ENCODE measurements around the gene MYD88. TPM values are rescaled to one million over a fixed set of nuclear protein-coding genes. Genes with fewer than 3 reads are reported as not detected.
A peak's percentile ranks its signal among the peaks of the same experiment; 100 is the strongest.

Gene MYD88
- total RNA-seq, 2 experiments from 2014 or later: 72.5 to 78.6 TPM

- peaks cover 4% of the 10 kb centered on the region for H3K4me1 Mint-ChIP-seq (ENCODE audit: low read depth)
- no peak overlapping the region for H3K4me3 Mint-ChIP-seq
- H3K27ac Mint-ChIP-seq: peak overlapping the region; percentile 46
- no peaks in the 10 kb centered on the region for H3K9me3 Mint-ChIP-seq (ENCODE audit: insufficient read depth)
- POLR2A ChIA-PET: interaction anchor here (0.6 to 1.6 kb wide), 2 partner anchors 10 to 142 kb away, joined by 3 to 5 read pairs; no protein-coding TSS in a partner anchor
- DNase-seq (no peak), ATAC-seq (no peak)
- peaks cover 46% of the 10 kb centered on the region for H3K36me3 Mint-ChIP-seq (ENCODE audit: low read depth)
- CTCF ChIA-PET: interaction anchor here (1.1 to 4.9 kb wide), 2 partner anchors 36 to 224 kb away, joined by 3 to 37 read pairs; partner anchors contain the start of gene XYLB
- H3K27me3 Mint-ChIP-seq (ENCODE audit: low read depth): no peaks in the 10 kb centered on the region
Measured at GRCh38 chr3:38120693-38121450, 17.6 kb upstream of the MYD88 start.

GRCh38 chr3:38121451-38121831 is 17.0 kb upstream of the MYD88 start:
- DNase-seq: no peak
- Mint-ChIP-seq H3K4me1 (ENCODE audit: low read depth) (peaks cover 2% of the 10 kb centered on the region), H3K9me3 (ENCODE audit: insufficient read depth) (no peaks in the 10 kb centered on the region), H3K27me3 (ENCODE audit: low read depth) (no peaks in the 10 kb centered on the region), H3K36me3 (ENCODE audit: low read depth) (peaks cover 50% of the 10 kb centered on the region), H3K27ac (no peak overlapping the region), H3K4me3 (no peak overlapping the region)
- ATAC-seq: no peak
- ChIA-PET POLR2A (interaction anchor here (0.6 to 1.6 kb wide), 2 partner anchors 9 to 142 kb away, joined by 3 to 5 read pairs; no protein-coding TSS in a partner anchor), CTCF (no interaction called here)

GRCh38 chr3:38121832-38122461 is 16.5 kb upstream of the MYD88 start:
- DNase-seq (no peak), ATAC-seq (no peak)
- Mint-ChIP-seq H3K27ac (no peak overlapping the region), H3K27me3 (ENCODE audit: low read depth) (no peaks in the 10 kb centered on the region), H3K4me3 (no peak overlapping the region), H3K36me3 (ENCODE audit: low read depth) (peaks cover 54% of the 10 kb centered on the region), H3K9me3 (ENCODE audit: insufficient read depth) (no peaks in the 10 kb centered on the region), H3K4me1 (ENCODE audit: low read depth) (peaks cover 2% of the 10 kb centered on the region)
- CTCF ChIA-PET: no interaction called here
- POLR2A ChIA-PET: no interaction called here

- ChIA-PET POLR2A (interaction anchor here (0.5 kb wide), 1 partner anchor 379 kb away, joined by 5 read pairs; no protein-coding TSS in a partner anchor), CTCF (no interaction called here)
- peaks cover 3% of the 10 kb centered on the region for H3K4me1 Mint-ChIP-seq (ENCODE audit: low read depth)
- no peaks in the 10 kb centered on the region for H3K9me3 Mint-ChIP-seq (ENCODE audit: insufficient read depth)
- H3K4me3 Mint-ChIP-seq: no peak overlapping the region
- H3K27me3 Mint-ChIP-seq (ENCODE audit: low read depth): no peaks in the 10 kb centered on the region
- ATAC-seq: no peak
- no peak overlapping the region for H3K27ac Mint-ChIP-seq
- DNase-seq: no peak
- H3K36me3 Mint-ChIP-seq (ENCODE audit: low read depth): peaks cover 62% of the 10 kb centered on the region
Measured at GRCh38 chr3:38122712-38123290, 15.7 kb upstream of the MYD88 start.

GRCh38 chr3:38124324-38125122 is 13.9 kb upstream of the MYD88 start:
- Mint-ChIP-seq H3K4me3 (no peak overlapping the region), H3K27me3 (ENCODE audit: low read depth) (no peaks in the 10 kb centered on the region), H3K4me1 (ENCODE audit: low read depth) (peaks cover 3% of the 10 kb centered on the region), H3K9me3 (ENCODE audit: insufficient read depth) (no peaks in the 10 kb centered on the region), H3K27ac (peak overlapping the region; percentile 14), H3K36me3 (ENCODE audit: low read depth) (peaks cover 66% of the 10 kb centered on the region)
- ATAC-seq (no peak), DNase-seq (no peak)
- ChIA-PET POLR2A (interaction anchor here (1.1 kb wide), 1 partner anchor 202 kb away, joined by 3 read pairs; no protein-coding TSS in a partner anchor), CTCF (no interaction called here)

- DNase-seq (no peak), ATAC-seq (no peak)
- no peak overlapping the region for H3K4me3 Mint-ChIP-seq
- H3K27me3 Mint-ChIP-seq (ENCODE audit: low read depth): no peaks in the 10 kb centered on the region
- ChIA-PET POLR2A (no interaction called here), CTCF (no interaction called here)
- H3K4me1 Mint-ChIP-seq (ENCODE audit: low read depth): peaks cover 9% of the 10 kb centered on the region
- H3K36me3 Mint-ChIP-seq (ENCODE audit: low read depth): peaks cover 68% of the 10 kb centered on the region
- no peak overlapping the region for H3K27ac Mint-ChIP-seq
- no peaks in the 10 kb centered on the region for H3K9me3 Mint-ChIP-seq (ENCODE audit: insufficient read depth)
Measured at GRCh38 chr3:38125305-38126120, 12.9 kb upstream of the MYD88 start.

- no peaks in the 10 kb centered on the region for H3K9me3 Mint-ChIP-seq (ENCODE audit: insufficient read depth)
- no peaks in the 10 kb centered on the region for H3K27me3 Mint-ChIP-seq (ENCODE audit: low read depth)
- H3K4me1 Mint-ChIP-seq (ENCODE audit: low read depth): peaks cover 10% of the 10 kb centered on the region
- ChIA-PET POLR2A (no interaction called here), CTCF (no interaction called here)
- H3K4me3 Mint-ChIP-seq: no peak overlapping the region
- no peak for ATAC-seq
- H3K27ac Mint-ChIP-seq: no peak overlapping the region
- no peak for DNase-seq
- H3K36me3 Mint-ChIP-seq (ENCODE audit: low read depth): peaks cover 69% of the 10 kb centered on the region
Measured at GRCh38 chr3:38126121-38126892, 12.2 kb upstream of the MYD88 start.

- ChIA-PET POLR2A (interaction anchor here (2.5 to 2.7 kb wide), 2 partner anchors 9 to 37 kb away, joined by 9 to 13 read pairs; partner anchors contain the start of genes ACAA1 and OXSR1), CTCF (no interaction called here)
- Mint-ChIP-seq H3K4me3 (no peak overlapping the region), H3K27ac (no peak overlapping the region), H3K4me1 (ENCODE audit: low read depth) (peaks cover 12% of the 10 kb centered on the region), H3K36me3 (ENCODE audit: low read depth) (peaks cover 72% of the 10 kb centered on the region), H3K9me3 (ENCODE audit: insufficient read depth) (no peaks in the 10 kb centered on the region), H3K27me3 (ENCODE audit: low read depth) (no peaks in the 10 kb centered on the region)
- ATAC-seq (no peak), DNase-seq (no peak)
Measured at GRCh38 chr3:38127611-38128302, 10.7 kb upstream of the MYD88 start.

- ChIA-PET CTCF (interaction anchor here (0.9 kb wide), 1 partner anchor 352 kb away, joined by 3 read pairs; no protein-coding TSS in a partner anchor), POLR2A (interaction anchor here (2.5 to 2.7 kb wide), 2 partner anchors 9 to 37 kb away, joined by 9 to 13 read pairs; partner anchors contain the start of genes ACAA1 and OXSR1)
- H3K27me3 Mint-ChIP-seq (ENCODE audit: low read depth): no peaks in the 10 kb centered on the region
- no peak overlapping the region for H3K27ac Mint-ChIP-seq
- no peak overlapping the region for H3K4me3 Mint-ChIP-seq
- no peak for DNase-seq
- ATAC-seq: no peak
- H3K36me3 Mint-ChIP-seq (ENCODE audit: low read depth): peaks cover 72% of the 10 kb centered on the region
- H3K4me1 Mint-ChIP-seq (ENCODE audit: low read depth): peaks cover 17% of the 10 kb centered on the region
- no peaks in the 10 kb centered on the region for H3K9me3 Mint-ChIP-seq (ENCODE audit: insufficient read depth)
Measured at GRCh38 chr3:38128303-38128655, 10.2 kb upstream of the MYD88 start.

GRCh38 chr3:38129058-38129457 is 9.4 kb upstream of the MYD88 start:
- CTCF ChIA-PET: interaction anchor here (0.9 kb wide), 1 partner anchor 351 kb away, joined by 3 read pairs; no protein-coding TSS in a partner anchor
- Mint-ChIP-seq H3K4me1 (ENCODE audit: low read depth) (peaks cover 24% of the 10 kb centered on the region), H3K4me3 (no peak overlapping the region), H3K27me3 (ENCODE audit: low read depth) (no peaks in the 10 kb centered on the region), H3K9me3 (ENCODE audit: insufficient read depth) (no peaks in the 10 kb centered on the region), H3K27ac (no peak overlapping the region), H3K36me3 (ENCODE audit: low read depth) (peaks cover 73% of the 10 kb centered on the region)
- DNase-seq (no peak), ATAC-seq (no peak)
- POLR2A ChIA-PET: interaction anchor here (2.5 to 2.7 kb wide), 2 partner anchors 8 to 36 kb away, joined by 9 to 13 read pairs; partner anchors contain the start of genes ACAA1 and OXSR1

Data from activated CD8-positive, alpha-beta T cell treated with anti-CD3 and anti-CD28 coated beads, Interleukin-2, amount 10 ng/mL, durations not matched to agents 7 days and 5 days (primary cell).